RWPE1 (cell line): ENCODE measurements around the gene SHISA6.

Source experiments
- CTCF ChIA-PET: fragments of 350-600 bp; sonication (Branson Sonifier 250); formaldehyde crosslinking; extraction: SDS; loops from one replicate; lab custom pipeline; 2021; lab: Yijun Ruan, JAX
- POLR2A ChIA-PET: fragments of 400-600 bp; formaldehyde crosslinking; extraction: SDS; loops from one replicate; lab custom pipeline; 2020; ENCODE audit warnings: antibody characterized with exemption; ENCODE audit not compliant: low non-redundant PET; lab: Yijun Ruan, JAX
- DNase-seq: peaks from one replicate; pipeline ENCODE4 v3.0.0; 2012; ENCODE audit warnings: low spot score
- H3K27ac ChIP-seq: fragments of 450-650 bp; 2 replicates; pipeline ENCODE4 v1.5.1; 2017
- CTCF ChIP-seq: fragments of 450-650 bp; conservative IDR thresholded peaks from 2 replicates; pipeline ENCODE4 v1.5.1; 2017; ENCODE audit warnings: low read depth, mild to moderate bottlenecking

The SHISA6 gene

GRCh38 chr17:11279776-11280344 is 38.8 kb downstream of the SHISA6 start:
- TF ChIP-seq CTCF: no peak
- POLR2A ChIA-PET: no interaction called here
- CTCF ChIA-PET: interaction anchor here (0.6 kb wide), 2 partner anchors 29 to 613 kb away, joined by 3 to 4 read pairs; no protein-coding TSS in a partner anchor
- no peak for DNase-seq
- no peak overlapping the region for H3K27ac ChIP-seq

GRCh38 chr17:11282586-11282985 is 41.6 kb downstream of the SHISA6 start:
- POLR2A ChIA-PET: no interaction called here

GRCh38 chr17:11284811-11285210 is 43.8 kb downstream of the SHISA6 start:
- no peak for DNase-seq
- ChIA-PET POLR2A (no interaction called here), CTCF (no interaction called here)
- no peak for TF ChIP-seq CTCF
- H3K27ac ChIP-seq: no peak overlapping the region

More at GRCh38 chr17:11282586-11282985, 41.6 kb downstream of the SHISA6 start:
- CTCF ChIA-PET: no interaction called here
- no peak overlapping the region for H3K27ac ChIP-seq
- no peak for DNase-seq
- TF ChIP-seq CTCF: no peak

- ChIA-PET CTCF (no interaction called here), POLR2A (no interaction called here)
- H3K27ac ChIP-seq: no peak overlapping the region
- no peak for DNase-seq
- no peak for TF ChIP-seq CTCF
These were observed 44.9 kb downstream of the SHISA6 start for GRCh38 chr17:11285946-11286345.

GRCh38 chr17:11287791-11288190 is 46.8 kb downstream of the SHISA6 start:
- H3K27ac ChIP-seq: no peak overlapping the region
- TF ChIP-seq CTCF: no peak
- ChIA-PET CTCF (no interaction called here), POLR2A (no interaction called here)
- DNase-seq: no peak

- no peak for DNase-seq
- CTCF ChIA-PET: interaction anchor here (0.6 kb wide), 1 partner anchor 1562 kb away, joined by 5 read pairs; no protein-coding TSS in a partner anchor
- TF ChIP-seq CTCF: no peak
- no peak overlapping the region for H3K27ac ChIP-seq
- POLR2A ChIA-PET: no interaction called here
These were observed 49.8 kb downstream of the SHISA6 start for GRCh38 chr17:11290814-11291213.
